ENCODE data around the gene TNNI2. TPM values are rescaled to one million over a fixed set of nuclear protein-coding genes. Genes with fewer than 3 reads are reported as not detected.
A peak's percentile ranks its signal among the peaks of the same experiment; 100 is the strongest.

Gene TNNI2
- total RNA-seq, 4 donors from 2014 or later, result 4.2 TPM; not detected in 3

- peak overlapping the region; percentile 42 to 49 (median 46) for H3K4me3 ChIP-seq
- no peaks in the 10 kb centered on the region for H3K9me3 ChIP-seq
- peaks cover 27 to 64% (median 60%) of the 10 kb centered on the region in 4 donors for H3K4me1 ChIP-seq
- H3K36me3 ChIP-seq, result no peaks in the 10 kb centered on the region
- TF ChIP-seq EP300 (IDR thresholded peaks at IDR 0.05), result no peak
- no peak for TF ChIP-seq POLR2AphosphoS5 (IDR thresholded peaks at IDR 0.05)
- TF ChIP-seq POLR2A (IDR thresholded peaks at IDR 0.05; ENCODE audit: low read depth), result no peak
- TF ChIP-seq, protein P1, sequence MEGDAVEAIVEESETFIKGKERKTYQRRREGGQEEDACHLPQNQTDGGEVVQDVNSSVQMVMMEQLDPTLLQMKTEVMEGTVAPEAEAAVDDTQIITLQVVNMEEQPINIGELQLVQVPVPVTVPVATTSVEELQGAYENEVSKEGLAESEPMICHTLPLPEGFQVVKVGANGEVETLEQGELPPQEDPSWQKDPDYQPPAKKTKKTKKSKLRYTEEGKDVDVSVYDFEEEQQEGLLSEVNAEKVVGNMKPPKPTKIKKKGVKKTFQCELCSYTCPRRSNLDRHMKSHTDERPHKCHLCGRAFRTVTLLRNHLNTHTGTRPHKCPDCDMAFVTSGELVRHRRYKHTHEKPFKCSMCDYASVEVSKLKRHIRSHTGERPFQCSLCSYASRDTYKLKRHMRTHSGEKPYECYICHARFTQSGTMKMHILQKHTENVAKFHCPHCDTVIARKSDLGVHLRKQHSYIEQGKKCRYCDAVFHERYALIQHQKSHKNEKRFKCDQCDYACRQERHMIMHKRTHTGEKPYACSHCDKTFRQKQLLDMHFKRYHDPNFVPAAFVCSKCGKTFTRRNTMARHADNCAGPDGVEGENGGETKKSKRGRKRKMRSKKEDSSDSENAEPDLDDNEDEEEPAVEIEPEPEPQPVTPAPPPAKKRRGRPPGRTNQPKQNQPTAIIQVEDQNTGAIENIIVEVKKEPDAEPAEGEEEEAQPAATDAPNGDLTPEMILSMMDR (IDR thresholded peaks at IDR 0.05), result no peak
- intact Hi-C loops (cut with DNase I), result no loop called here
- no peaks in the 10 kb centered on the region for H3K27me3 ChIP-seq
- H3K27ac ChIP-seq (replicated peaks in 1 of 4), result peak overlapping the region; percentile 84 to 87 (median 86)
- WGBS, result 21% methylated on average over 18 of the region's 18 CpGs
- DNase-seq (ENCODE audit: extremely low spot score), result no peak
These were observed 25.4 kb downstream of the TNNI2 start for GRCh38 chr11:1864231-1864630.

- H3K9me3 ChIP-seq, result no peaks in the 10 kb centered on the region
- H3K4me3 ChIP-seq, result peak overlapping the region; percentile 42 to 49 (median 46)
- intact Hi-C loops (cut with DNase I), result no loop called here
- peak overlapping the region; percentile 84 to 87 (median 86) for H3K27ac ChIP-seq (replicated peaks in 1 of 4)
- DNase-seq (ENCODE audit: extremely low spot score), result no peak
- 68% methylated on average over 23 of the region's 30 CpGs for WGBS
- H3K36me3 ChIP-seq, result no peaks in the 10 kb centered on the region
- TF ChIP-seq POLR2AphosphoS5 (IDR thresholded peaks at IDR 0.05), result no peak
- TF ChIP-seq EP300 (IDR thresholded peaks at IDR 0.05), result no peak
- TF ChIP-seq POLR2A (IDR thresholded peaks at IDR 0.05; ENCODE audit: low read depth), result no peak
- TF ChIP-seq, protein P1 (IDR thresholded peaks at IDR 0.05), result no peak
- H3K4me1 ChIP-seq, result peaks cover 27 to 67% (median 63%) of the 10 kb centered on the region in 4 donors
- no peaks in the 10 kb centered on the region for H3K27me3 ChIP-seq
These were observed 26.3 kb downstream of the TNNI2 start for GRCh38 chr11:1864831-1865665.

- TF ChIP-seq POLR2AphosphoS5 (IDR thresholded peaks at IDR 0.05) (no peak), POLR2A (IDR thresholded peaks at IDR 0.05; ENCODE audit: low read depth) (no peak), EP300 (IDR thresholded peaks at IDR 0.05) (no peak)
- TF ChIP-seq, protein P1 (IDR thresholded peaks at IDR 0.05), result no peak
- Histone ChIP-seq H3K9me3 (no peaks in the 10 kb centered on the region), H3K27me3 (peaks cover 0 to 11% (median 2%) of the 10 kb centered on the region in 4 donors), H3K27ac (replicated peaks in 1 of 4) (peak overlapping the region in 3 of 4 donors; percentile 7 to 72 (median 35)), H3K36me3 (no peaks in the 10 kb centered on the region), H3K4me3 (peak overlapping the region in 2 of 4 donors; percentile 42 to 44), H3K4me1 (peaks cover 27 to 79% (median 74%) of the 10 kb centered on the region in 4 donors)
- DNase-seq (ENCODE audit: extremely low spot score), result no peak
- WGBS, result 71% methylated on average over 4 of the region's 8 CpGs
- intact Hi-C loops (cut with DNase I), result no loop called here
These were observed 27.4 kb downstream of the TNNI2 start for GRCh38 chr11:1866226-1866625.

DNA sequence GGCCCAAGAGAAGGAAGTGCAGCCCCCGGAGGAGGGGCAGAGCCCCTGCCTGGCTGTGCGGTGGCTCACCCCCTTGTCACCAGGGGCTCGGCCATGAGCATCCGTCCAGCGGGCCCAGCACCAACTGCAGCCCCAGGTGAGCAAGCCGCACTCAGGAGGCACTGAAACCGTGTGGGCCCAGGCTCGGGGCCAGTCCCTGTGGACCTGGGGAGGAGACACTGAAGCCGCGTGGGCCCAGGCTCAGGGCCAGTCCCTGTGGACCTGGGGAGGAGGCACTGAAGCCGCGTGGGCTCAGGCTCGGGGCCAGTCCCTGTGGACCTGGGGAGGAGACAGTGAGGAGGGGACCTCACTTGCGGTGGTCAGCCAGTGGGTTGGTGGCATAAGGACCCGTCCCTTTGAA is 28.0 kb downstream of the TNNI2 start:
- Histone ChIP-seq H3K36me3 (no peaks in the 10 kb centered on the region), H3K4me3 (no peak overlapping the region), H3K4me1 (peaks cover 27 to 80% (median 75%) of the 10 kb centered on the region in 4 donors), H3K27me3 (peaks cover 0 to 16% (median 2%) of the 10 kb centered on the region in 4 donors), H3K27ac (replicated peaks in 1 of 4) (peak overlapping the region in 3 of 4 donors; percentile 7 to 72 (median 35)), H3K9me3 (no peaks in the 10 kb centered on the region)
- DNase-seq (ENCODE audit: extremely low spot score), result no peak
- TF ChIP-seq EP300 (IDR thresholded peaks at IDR 0.05), result no peak
- TF ChIP-seq POLR2A (IDR thresholded peaks at IDR 0.05; ENCODE audit: low read depth), result no peak
- no peak for TF ChIP-seq POLR2AphosphoS5 (IDR thresholded peaks at IDR 0.05)
- TF ChIP-seq, protein P1 (IDR thresholded peaks at IDR 0.05), result no peak
- intact Hi-C loops (cut with DNase I), result no loop called here
- 83% methylated on average over 8 of the region's 15 CpGs for WGBS

All from esophagus muscularis mucosa (tissue), 4 donors.